ENCODE measurements around the gene HHAT. TPM values are rescaled to one million over a fixed set of nuclear protein-coding genes. Genes with fewer than 3 reads are reported as not detected.

The HHAT gene
- total RNA-seq, 1 donor from 2014 or later, result 2.9 TPM

GRCh38 chr1:210631399-210631798, 302.7 kb downstream of the HHAT start:
- H3K27me3 ChIP-seq (ENCODE audit: control insufficient read depth, insufficient read depth, low read length), result no peaks in the 10 kb centered on the region
- FAIRE-seq, result no peak
- TF ChIP-seq CTCF (IDR thresholded peaks at IDR 0.05; ENCODE audit: insufficient read depth, low read length, severe bottlenecking), result no peak
- DNase-seq (ENCODE audit: low read depth), result no peak
- H3K4me3 ChIP-seq (ENCODE audit: low read depth, low read length), result no peak overlapping the region
- H3K36me3 ChIP-seq (ENCODE audit: control insufficient read depth, insufficient read depth, low read length), result no peaks in the 10 kb centered on the region

- H3K36me3 ChIP-seq (ENCODE audit: control insufficient read depth, insufficient read depth, low read length), result no peaks in the 10 kb centered on the region
- no peak for TF ChIP-seq CTCF (IDR thresholded peaks at IDR 0.05; ENCODE audit: insufficient read depth, low read length, severe bottlenecking)
- no peak overlapping the region for H3K4me3 ChIP-seq (ENCODE audit: low read depth, low read length)
- DNase-seq (ENCODE audit: low read depth), result no peak
- FAIRE-seq, result no peak
- no peaks in the 10 kb centered on the region for H3K27me3 ChIP-seq (ENCODE audit: control insufficient read depth, insufficient read depth, low read length)
Observed at GRCh38 chr1:210633140-210633539, 304.4 kb downstream of the HHAT start.

GRCh38 chr1:210633636-210634035, 304.9 kb downstream of the HHAT start:
- Histone ChIP-seq H3K27me3 (ENCODE audit: control insufficient read depth, insufficient read depth, low read length) (no peaks in the 10 kb centered on the region), H3K36me3 (ENCODE audit: control insufficient read depth, insufficient read depth, low read length) (no peaks in the 10 kb centered on the region), H3K4me3 (ENCODE audit: low read depth, low read length) (no peak overlapping the region)
- DNase-seq (ENCODE audit: low read depth) (no peak), FAIRE-seq (no peak)
- TF ChIP-seq CTCF (IDR thresholded peaks at IDR 0.05; ENCODE audit: insufficient read depth, low read length, severe bottlenecking), result no peak

GRCh38 chr1:210635108-210635507, 306.4 kb downstream of the HHAT start:
- peak; percentile 19 for DNase-seq (ENCODE audit: low read depth)
- H3K27me3 ChIP-seq (ENCODE audit: control insufficient read depth, insufficient read depth, low read length), result no peaks in the 10 kb centered on the region
- no peaks in the 10 kb centered on the region for H3K36me3 ChIP-seq (ENCODE audit: control insufficient read depth, insufficient read depth, low read length)
- no peak for FAIRE-seq
- TF ChIP-seq CTCF (IDR thresholded peaks at IDR 0.05; ENCODE audit: insufficient read depth, low read length, severe bottlenecking), result no peak
- no peak overlapping the region for H3K4me3 ChIP-seq (ENCODE audit: low read depth, low read length)

GRCh38 chr1:210641582-210641981, 312.9 kb downstream of the HHAT start:
- no peaks in the 10 kb centered on the region for H3K36me3 ChIP-seq (ENCODE audit: control insufficient read depth, insufficient read depth, low read length)
- H3K4me3 ChIP-seq (ENCODE audit: low read depth, low read length), result no peak overlapping the region
- FAIRE-seq, result peak; percentile 36
- H3K27me3 ChIP-seq (ENCODE audit: control insufficient read depth, insufficient read depth, low read length), result no peaks in the 10 kb centered on the region
- no peak for TF ChIP-seq CTCF (IDR thresholded peaks at IDR 0.05; ENCODE audit: insufficient read depth, low read length, severe bottlenecking)
- DNase-seq (ENCODE audit: low read depth), result no peak

GRCh38 chr1:210645582-210646257, 317.0 kb downstream of the HHAT start:
- DNase-seq (ENCODE audit: low read depth), result no peak
- TF ChIP-seq CTCF (IDR thresholded peaks at IDR 0.05; ENCODE audit: insufficient read depth, low read length, severe bottlenecking), result no peak
- no peak overlapping the region for H3K4me3 ChIP-seq (ENCODE audit: low read depth, low read length)
- H3K27me3 ChIP-seq (ENCODE audit: control insufficient read depth, insufficient read depth, low read length), result no peaks in the 10 kb centered on the region
- no peak for FAIRE-seq
- H3K36me3 ChIP-seq (ENCODE audit: control insufficient read depth, insufficient read depth, low read length), result no peaks in the 10 kb centered on the region

Measured in bronchial epithelial cell (primary cell).